GM06990 (cell line): ENCODE data around the gene SYNE1.

Experiments
- DNase-seq: peaks from one replicate; pipeline ENCODE4 v3.0.0-alpha.2; 2011; ENCODE audit not compliant: insufficient read length; ENCODE audit errors: extremely low read depth
- H3K27me3 ChIP-seq: replicated peaks from 2 replicates; pipeline ENCODE4 v1.6.0; 2011; ENCODE audit warnings: low read length; ENCODE audit not compliant: control insufficient read depth, insufficient read depth
- H3K36me3 ChIP-seq: 2 replicates; pipeline ENCODE4 v1.5.1; 2011; ENCODE audit warnings: low read length; ENCODE audit not compliant: control insufficient read depth, insufficient read depth
- H3K4me3 ChIP-seq: replicated peaks from 2 replicates; pipeline ENCODE4 v1.5.1; 2011; ENCODE audit warnings: low read depth, mild to moderate bottlenecking, control low read depth, low read length
- TF ChIP-seq, protein P1 (sequence below): IDR thresholded peaks from 2 replicates; pipeline ENCODE4 v1.5.1; 2011; ENCODE audit warnings: low read length, control low read depth, mild to moderate bottlenecking, inconsistent platforms; ENCODE audit not compliant: insufficient read depth, poor library complexity, severe bottlenecking

The SYNE1 gene

DNA sequence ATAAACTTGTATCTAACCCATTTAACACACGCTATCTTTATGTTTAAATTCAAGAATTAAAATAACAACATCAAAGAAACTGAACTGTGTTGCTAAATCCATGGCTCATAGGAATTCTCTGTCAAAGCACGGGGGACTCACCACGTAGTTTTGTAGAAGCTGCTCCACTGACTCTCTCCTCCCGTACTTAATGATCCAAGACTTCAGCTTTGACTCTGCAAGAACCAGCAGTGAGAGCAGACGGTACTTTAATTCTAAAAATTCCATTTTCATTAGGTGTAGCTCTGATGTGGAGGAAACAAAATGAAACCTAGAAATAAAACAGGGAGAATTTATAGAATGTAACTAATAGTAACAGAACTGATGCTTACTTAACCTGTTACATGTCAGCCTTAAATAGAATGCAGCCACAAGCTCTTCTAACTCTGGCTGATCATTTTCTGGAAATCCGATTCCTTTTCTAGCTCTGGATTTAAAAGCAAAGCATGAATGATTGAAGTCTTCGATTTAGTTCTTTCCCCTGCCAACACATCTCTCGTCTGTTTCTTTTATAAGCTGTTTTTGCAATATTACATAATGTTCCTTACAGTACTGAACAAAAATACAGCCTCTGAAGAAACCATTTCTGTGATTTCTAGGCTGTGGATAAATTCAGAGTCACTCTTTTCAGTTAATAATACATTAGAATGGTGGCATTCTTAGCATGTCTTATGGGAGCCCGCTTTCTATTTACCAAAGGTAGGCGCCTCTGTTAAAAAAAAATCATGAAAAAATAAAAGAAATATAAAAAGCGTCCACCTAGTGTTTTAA lies 165.5 kb downstream of the SYNE1 start:
- Histone ChIP-seq H3K36me3 (no peaks in the 10 kb centered on the region), H3K27me3 (no peaks in the 10 kb centered on the region; the same call in 1 of the 2 replicates), H3K4me3 (no peak overlapping the region)
- no peak for DNase-seq
- TF ChIP-seq, protein P1, sequence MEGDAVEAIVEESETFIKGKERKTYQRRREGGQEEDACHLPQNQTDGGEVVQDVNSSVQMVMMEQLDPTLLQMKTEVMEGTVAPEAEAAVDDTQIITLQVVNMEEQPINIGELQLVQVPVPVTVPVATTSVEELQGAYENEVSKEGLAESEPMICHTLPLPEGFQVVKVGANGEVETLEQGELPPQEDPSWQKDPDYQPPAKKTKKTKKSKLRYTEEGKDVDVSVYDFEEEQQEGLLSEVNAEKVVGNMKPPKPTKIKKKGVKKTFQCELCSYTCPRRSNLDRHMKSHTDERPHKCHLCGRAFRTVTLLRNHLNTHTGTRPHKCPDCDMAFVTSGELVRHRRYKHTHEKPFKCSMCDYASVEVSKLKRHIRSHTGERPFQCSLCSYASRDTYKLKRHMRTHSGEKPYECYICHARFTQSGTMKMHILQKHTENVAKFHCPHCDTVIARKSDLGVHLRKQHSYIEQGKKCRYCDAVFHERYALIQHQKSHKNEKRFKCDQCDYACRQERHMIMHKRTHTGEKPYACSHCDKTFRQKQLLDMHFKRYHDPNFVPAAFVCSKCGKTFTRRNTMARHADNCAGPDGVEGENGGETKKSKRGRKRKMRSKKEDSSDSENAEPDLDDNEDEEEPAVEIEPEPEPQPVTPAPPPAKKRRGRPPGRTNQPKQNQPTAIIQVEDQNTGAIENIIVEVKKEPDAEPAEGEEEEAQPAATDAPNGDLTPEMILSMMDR: no peak

DNA sequence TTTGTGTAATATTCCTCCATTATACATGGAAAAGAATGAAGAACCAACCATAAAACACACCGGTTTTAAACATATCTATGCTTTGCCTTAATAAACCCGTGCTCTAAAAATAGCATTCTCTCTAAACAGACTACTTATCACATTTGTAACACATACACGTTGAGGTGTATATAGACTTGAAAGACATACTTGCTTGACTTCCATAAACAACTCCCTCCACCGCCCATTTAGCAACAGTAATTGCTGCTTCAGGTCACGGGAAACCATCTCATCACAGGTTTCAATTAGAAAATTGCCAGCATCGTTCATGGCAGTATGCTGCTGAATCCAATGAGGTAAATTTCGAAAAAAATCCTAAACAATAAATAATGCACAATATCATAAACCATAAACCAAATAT lies 174.0 kb downstream of the SYNE1 start:
- no peak overlapping the region for H3K4me3 ChIP-seq
- DNase-seq: no peak
- TF ChIP-seq, protein P1: no peak

DNA sequence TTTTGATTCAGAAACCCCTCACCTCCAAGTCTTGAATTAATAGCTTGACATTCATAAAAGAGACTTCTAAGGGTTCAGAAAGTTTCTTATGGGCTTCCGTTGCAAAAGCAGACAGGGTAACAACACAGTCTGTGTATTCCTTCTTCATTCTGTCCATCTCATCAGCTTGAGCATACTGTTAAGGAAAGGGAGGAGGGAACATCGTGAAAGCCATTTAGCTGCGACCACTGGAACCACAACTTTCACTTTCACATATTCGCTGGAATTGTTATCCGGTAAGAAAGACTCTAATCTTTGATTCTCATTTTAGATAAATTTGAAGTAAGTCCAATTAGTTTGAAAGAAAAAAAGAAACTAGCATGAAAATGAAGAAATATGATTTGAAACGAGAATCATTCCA lies 174.4 kb downstream of the SYNE1 start:
- no peak for DNase-seq

More for the DNA sequence above, 174.0 kb downstream of the SYNE1 start:
- Histone ChIP-seq H3K27me3 (no peaks in the 10 kb centered on the region; the same call in 1 of the 2 replicates), H3K36me3 (no peaks in the 10 kb centered on the region)

DNA sequence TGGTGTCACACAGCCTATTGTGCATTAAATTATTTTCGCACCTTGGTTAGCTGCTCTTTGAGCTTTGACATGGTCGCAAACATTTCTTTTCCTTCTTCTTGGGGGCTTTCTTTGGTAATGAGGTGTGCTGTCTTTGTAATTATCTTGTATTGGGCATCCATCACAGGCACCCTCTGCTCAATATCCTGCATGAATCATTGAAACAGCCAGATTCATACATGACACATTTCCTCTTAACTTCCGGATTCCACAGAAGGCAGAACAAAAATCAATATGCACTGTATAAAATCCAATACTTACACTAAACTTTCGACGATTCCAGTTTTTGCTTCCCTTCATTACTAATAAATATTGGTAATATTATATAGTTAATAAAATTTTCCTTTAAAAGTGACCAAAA lies 175.6 kb downstream of the SYNE1 start:
- DNase-seq: no peak
- H3K36me3 ChIP-seq: no peaks in the 10 kb centered on the region
- H3K4me3 ChIP-seq: no peak overlapping the region
- no peaks in the 10 kb centered on the region; the same call in 1 of the 2 replicates for H3K27me3 ChIP-seq
- TF ChIP-seq, protein P1: no peak

More for the DNA sequence above, 174.4 kb downstream of the SYNE1 start:
- no peaks in the 10 kb centered on the region; the same call in 1 of the 2 replicates for H3K27me3 ChIP-seq
- TF ChIP-seq, protein P1: no peak
- H3K4me3 ChIP-seq: no peak overlapping the region
- H3K36me3 ChIP-seq: no peaks in the 10 kb centered on the region

DNA sequence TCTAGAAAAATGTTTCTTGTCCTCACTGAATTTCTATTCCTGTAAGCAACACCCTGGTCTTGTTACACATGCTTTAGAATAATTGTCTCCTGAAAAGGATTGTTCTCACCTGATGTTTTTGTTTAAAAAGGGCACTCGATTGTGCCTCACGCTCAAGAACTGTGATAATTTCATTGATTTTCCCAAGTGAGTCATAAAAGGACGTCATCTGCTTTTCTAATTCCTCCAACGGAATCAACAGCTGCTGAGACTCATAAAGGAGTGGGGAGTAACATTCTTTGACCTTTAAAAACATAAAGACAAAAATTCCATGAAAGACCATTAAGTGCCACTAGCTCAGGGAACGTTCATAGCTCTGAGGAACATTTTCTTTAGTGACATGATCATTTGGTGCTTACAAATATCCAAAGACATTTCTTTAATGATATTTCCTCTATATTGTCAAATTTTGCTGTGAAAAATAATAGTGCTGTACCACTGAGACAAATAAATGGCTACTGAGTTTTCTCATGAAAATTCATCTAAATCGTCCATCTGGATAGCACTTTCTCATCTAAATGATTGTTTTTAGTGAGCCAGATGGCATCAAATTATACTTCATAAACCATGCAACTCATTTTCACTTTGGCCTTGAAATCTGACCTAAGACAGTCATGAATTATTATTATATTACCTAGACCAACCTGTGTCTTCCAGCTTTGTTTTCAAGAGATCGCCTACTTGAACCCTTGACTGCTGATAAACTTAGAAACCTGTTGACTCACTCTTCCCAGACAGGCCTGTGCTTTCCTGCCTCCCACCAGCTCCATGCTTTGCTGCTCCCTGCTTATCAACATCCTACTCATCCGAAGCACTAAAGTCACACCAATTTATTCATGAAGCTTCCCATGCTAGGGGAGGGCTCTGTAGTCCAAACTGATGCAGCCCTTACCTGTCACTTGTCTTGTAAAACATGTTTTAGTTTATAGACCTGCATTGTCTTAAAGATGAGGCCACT lies 178.2 kb downstream of the SYNE1 start:
- Histone ChIP-seq H3K27me3 (no peaks in the 10 kb centered on the region; the same call in 1 of the 2 replicates), H3K4me3 (no peak overlapping the region), H3K36me3 (no peaks in the 10 kb centered on the region)
- DNase-seq: no peak
- TF ChIP-seq, protein P1: no peak
